ENCODE data around the gene PIRT.
"Not testable (repeated sequence)": the region's sequence is repeated elsewhere in the genome, so short reads cannot be mapped to it uniquely, and the experiment has no call there.

The PIRT gene

GRCh38 chr17:10859051-10859450 is 21.2 kb upstream of the PIRT start:
- no peak for TF ChIP-seq CTCF (IDR thresholded peaks at IDR 0.05; ENCODE audit: low read depth, low read length)

GRCh38 chr17:10857976-10858375 is 20.1 kb upstream of the PIRT start:
- TF ChIP-seq CTCF (IDR thresholded peaks at IDR 0.05; ENCODE audit: low read depth, low read length): no peak
- no peak for DNase-seq (ENCODE audit: extremely low read depth, low read depth)

More at GRCh38 chr17:10859051-10859450, 21.2 kb upstream of the PIRT start:
- DNase-seq (ENCODE audit: extremely low read depth, low read depth): no peak

- DNase-seq (ENCODE audit: extremely low read depth, low read depth): not testable (repeated sequence)
Measured at GRCh38 chr17:10846636-10847035, 8.7 kb upstream of the PIRT start.

- no peak for TF ChIP-seq CTCF (IDR thresholded peaks at IDR 0.05; ENCODE audit: low read depth, low read length)
- no peak for DNase-seq (ENCODE audit: extremely low read depth, low read depth)
Measured at GRCh38 chr17:10845388-10845751, 7.5 kb upstream of the PIRT start.

- peak; percentile 93 for TF ChIP-seq CTCF (IDR thresholded peaks at IDR 0.05; ENCODE audit: low read depth, low read length)
- peak; percentile 12 for DNase-seq (ENCODE audit: extremely low read depth, low read depth)
Measured at GRCh38 chr17:10844621-10845387, 6.9 kb upstream of the PIRT start.

GRCh38 chr17:10843811-10844210 is 5.9 kb upstream of the PIRT start:
- no peak for DNase-seq (ENCODE audit: extremely low read depth, low read depth)
- no peak for TF ChIP-seq CTCF (IDR thresholded peaks at IDR 0.05; ENCODE audit: low read depth, low read length)

- DNase-seq (ENCODE audit: extremely low read depth, low read depth): no peak
- no peak for TF ChIP-seq CTCF (IDR thresholded peaks at IDR 0.05; ENCODE audit: low read depth, low read length)
Measured at GRCh38 chr17:10842658-10843057, 4.8 kb upstream of the PIRT start.

GRCh38 chr17:10838682-10839081 is 795 bp upstream of the PIRT start:
- DNase-seq (ENCODE audit: extremely low read depth, low read depth): no peak
- no peak for TF ChIP-seq CTCF (IDR thresholded peaks at IDR 0.05; ENCODE audit: low read depth, low read length)

All from AG09319 (cell line).